GM18870 (cell line): ENCODE data around the gene ADAMTS8.
"Not testable (repeated sequence)": the region's sequence is repeated elsewhere in the genome, so short reads cannot be mapped to it uniquely, and the experiment has no call there.

ENCODE experiments used
- ATAC-seq: cut with Tn5 transposase; IDR thresholded peaks from one replicate; pipeline ENCODE4 v1.9.1; 2021; ENCODE audit warnings: moderate library complexity; ENCODE audit not compliant: unreplicated experiment

Gene ADAMTS8

GRCh38 chr11:130439876-130440275, 11.5 kb upstream of the ADAMTS8 start:
- no peak for ATAC-seq

DNA sequence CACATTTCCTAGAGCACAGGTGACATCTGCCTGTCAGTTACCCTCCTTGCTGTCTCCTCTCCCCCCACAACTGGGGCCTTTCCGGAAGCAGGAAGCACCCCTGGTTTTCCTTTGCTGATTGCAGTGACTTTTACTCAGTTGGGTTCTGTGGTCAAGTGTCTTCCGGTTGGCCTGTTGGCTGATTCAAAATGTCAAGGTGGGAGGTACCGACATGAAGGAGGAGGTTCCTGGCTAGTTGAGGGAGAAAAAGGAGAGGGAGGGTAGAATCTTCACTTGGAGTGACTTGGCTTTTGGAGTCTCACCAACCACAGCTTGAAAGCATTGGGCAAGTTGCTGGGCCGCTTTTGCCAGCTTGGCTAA, 10.7 kb upstream of the ADAMTS8 start:
- no peak for ATAC-seq

DNA sequence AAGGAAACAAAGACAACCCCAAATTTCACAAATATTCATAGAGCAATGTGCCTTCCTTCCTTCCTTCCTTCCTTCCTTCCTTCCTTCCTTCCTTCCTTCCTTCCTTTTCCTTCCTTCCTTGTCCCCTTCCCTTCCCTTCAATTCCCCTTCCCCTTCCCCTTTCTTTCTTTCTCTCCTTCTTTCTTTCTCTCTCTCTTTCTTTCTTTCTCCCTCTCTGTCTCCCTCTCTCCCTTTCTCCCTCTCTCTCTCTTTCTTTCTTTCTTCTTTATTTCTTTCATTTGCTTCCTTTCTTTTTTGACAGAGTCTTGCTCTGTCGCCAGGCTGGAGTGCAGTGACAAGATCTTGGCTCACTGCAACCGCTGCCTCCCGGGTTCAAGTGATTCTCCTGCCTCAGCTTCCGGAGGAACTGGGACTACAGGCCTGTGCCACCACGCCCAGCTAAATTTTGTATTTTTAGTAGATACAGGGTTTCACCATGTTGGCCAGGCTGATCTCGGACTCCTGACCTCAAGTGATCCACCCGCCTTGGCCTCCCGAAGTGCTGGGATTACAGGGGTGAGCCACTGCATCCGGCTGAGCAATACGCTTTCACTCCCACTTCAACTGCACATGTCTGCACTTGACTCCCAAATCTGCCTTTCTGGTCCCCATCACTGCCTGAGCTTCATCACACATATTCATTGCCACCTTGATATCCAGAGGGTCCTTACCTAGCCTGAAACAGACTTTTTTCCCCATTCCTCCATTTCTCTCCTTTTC, 10.2 kb upstream of the ADAMTS8 start:
- not testable (repeated sequence) for ATAC-seq

- no peak for ATAC-seq
Observed at GRCh38 chr11:130437848-130438247, 9.4 kb upstream of the ADAMTS8 start.

DNA sequence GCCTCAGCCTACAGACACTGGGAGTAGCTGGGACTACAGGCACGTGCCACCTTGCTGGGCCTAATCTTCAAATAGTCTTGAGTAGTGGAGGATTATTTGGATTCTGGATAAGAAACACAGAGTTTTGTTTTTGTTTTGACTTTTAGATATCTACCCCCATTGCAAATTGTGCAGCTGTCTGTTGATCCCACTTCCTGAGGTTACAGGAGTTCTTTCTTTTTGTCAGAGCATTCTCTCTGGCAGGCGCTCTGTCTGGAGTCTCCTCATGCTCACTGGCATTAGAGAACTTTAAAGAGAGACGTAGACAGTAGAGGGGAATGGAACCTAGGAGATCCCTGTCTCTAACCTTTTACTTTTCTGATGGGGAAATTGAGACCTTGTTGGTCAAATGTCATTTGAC, 7.8 kb upstream of the ADAMTS8 start:
- no peak for ATAC-seq

- no peak for ATAC-seq
Observed at GRCh38 chr11:130435671-130436070, 7.3 kb upstream of the ADAMTS8 start.

DNA sequence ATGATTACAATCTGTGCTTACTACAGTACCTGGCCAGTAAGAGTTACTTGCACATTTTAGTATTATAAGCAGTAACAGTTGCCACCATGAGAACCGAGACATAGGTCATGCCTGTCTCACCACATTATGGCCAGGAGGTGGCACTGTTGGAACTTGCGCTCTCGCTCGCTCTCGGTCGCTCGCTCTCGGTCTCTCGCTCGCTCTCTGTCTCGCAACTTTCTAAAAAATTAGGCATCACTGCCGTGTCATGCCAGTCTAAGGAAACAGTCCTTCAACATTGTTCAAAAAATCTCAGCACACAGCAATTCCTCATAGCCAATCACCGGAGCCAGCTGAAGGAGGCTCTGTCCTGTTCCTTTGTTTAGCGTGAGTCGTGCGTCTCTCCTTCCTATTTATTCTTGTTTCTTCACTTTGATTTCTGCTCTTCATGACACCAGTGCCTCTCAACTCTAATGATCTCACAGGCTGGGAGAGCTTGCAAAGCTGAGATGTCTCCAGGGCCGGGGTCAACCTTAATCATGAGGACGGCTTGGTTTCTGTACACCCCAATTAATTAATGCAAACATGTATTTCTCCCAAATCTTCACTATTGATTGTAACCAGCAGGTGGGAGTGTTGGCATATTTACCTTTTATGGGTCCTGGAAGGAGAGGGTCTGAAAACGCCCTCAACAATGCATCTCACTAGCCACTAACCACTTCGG, 6.3 kb upstream of the ADAMTS8 start:
- peak; percentile 87 for ATAC-seq

DNA sequence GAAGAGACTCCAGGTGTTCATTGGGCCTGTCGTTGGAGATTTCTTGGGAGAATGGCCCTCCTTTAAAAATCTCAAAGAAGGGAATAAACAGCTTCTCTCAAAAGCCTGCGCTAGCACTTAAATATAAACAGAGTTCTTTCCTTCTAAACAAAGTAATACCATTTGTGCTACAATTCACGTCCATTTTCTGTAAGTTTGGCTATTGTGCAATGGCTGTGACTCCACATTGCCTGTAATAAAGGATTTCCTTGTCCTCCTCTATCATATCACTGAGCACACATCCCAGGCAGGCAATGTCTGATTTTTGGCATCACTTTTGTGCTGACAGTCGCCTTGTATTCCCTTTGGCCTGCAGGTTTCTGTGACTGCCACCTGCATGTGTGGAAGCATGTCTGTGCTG, 4.9 kb upstream of the ADAMTS8 start:
- no peak for ATAC-seq

DNA sequence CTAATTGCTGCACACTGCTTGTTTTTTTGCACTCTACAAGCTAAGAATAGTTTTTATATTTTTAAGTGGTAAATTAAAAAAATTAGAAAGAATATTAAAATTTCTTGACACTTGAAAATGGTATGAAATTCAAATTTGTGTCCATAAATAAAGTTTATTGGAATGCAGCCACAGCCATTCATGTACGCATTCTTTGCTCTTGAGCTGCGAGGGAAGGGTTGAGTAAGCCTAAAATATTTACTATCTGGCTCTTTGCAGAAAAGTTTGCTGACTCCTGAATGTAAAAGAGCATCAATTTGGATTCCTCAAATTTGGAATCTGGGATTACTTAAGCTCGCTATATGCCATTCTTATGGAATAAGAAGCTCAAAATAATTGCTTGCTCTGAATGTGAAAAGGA, 3.4 kb upstream of the ADAMTS8 start:
- no peak for ATAC-seq

DNA sequence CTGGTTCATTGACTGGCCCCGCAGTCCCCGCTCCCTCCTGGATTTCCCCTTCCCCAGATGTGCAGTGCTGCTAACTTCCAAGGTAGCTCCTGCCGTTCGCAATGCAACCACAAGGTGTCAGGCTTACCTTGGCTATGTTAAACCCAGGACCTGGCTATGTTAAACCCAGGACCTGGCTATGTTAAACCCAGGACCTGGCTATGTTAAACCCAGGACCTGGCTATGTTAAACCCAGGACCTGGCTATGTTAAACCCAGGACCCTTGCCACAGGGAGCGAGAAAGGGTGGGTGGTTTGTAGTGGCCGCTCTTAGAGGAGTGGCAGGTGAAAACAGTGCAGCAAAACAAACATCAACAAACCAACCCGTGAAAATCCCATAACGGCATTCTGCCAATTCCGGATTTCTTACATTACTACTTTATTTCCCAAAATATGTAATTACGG, 2.9 kb upstream of the ADAMTS8 start:
- peak; percentile 45 for ATAC-seq

- ATAC-seq, result no peak
Observed at GRCh38 chr11:130429983-130430382, 1.6 kb upstream of the ADAMTS8 start.

GRCh38 chr11:130429120-130429681, 792 bp upstream of the ADAMTS8 start:
- no peak for ATAC-seq

GRCh38 chr11:130427581-130428315, 661 bp downstream of the ADAMTS8 start:
- no peak for ATAC-seq

DNA sequence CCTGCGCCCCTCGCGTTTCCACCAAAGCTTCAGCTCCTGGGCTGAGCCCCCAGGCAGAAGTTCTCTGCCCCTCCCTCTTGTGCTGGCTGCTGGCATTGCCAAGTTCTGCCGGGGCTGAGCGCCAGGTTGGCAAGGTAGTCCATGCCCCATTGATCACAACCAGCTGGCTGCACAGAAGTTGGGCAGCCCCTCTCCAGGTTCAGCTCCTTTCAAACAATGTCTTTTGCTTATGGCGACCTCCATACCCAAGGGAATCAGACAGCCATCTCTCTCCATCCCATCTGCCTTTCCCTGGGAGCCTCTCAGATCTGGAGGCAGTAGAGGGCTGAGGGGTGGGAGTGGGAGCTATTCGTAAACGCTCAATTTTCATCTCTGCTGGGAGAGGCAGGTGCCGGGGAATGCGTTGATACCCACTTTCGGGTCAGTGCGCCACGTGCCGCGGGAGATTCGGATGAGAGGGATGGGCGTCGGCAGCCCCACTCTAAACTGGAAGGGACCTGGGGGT, 1.5 kb downstream of the ADAMTS8 start:
- no peak for ATAC-seq

- ATAC-seq, result no peak
Observed at GRCh38 chr11:130426223-130426836, 2.1 kb downstream of the ADAMTS8 start.

DNA sequence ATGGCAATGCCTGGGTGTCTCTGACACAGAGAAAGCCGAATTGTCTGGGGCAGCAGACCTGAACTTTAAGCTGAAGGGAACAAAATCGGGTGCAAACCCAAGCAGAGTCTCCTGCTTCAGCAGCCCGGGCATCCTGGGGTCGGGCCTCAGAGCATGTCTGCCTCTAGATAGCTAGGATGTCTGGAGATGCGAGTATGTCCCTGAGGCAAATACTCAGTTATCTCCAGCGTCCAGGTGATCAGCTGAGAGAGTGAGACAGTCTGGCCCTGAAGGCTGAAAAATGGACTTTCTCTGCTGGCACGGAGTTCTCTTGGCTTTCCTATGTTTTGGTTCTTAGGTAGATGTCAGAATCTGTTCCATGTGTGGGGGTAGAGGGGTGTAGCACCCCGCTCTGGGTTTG, 3.3 kb downstream of the ADAMTS8 start:
- no peak for ATAC-seq

GRCh38 chr11:130424613-130425140, 3.7 kb downstream of the ADAMTS8 start:
- no peak for ATAC-seq

GRCh38 chr11:130423541-130424142, 4.8 kb downstream of the ADAMTS8 start:
- ATAC-seq, result no peak

- ATAC-seq, result no peak
Observed at GRCh38 chr11:130422251-130422995, 6.0 kb downstream of the ADAMTS8 start.

GRCh38 chr11:130421697-130422096, 6.7 kb downstream of the ADAMTS8 start:
- ATAC-seq, result no peak
